Gastrocnemius medialis (tissue), 4 donors: Measurements from ENCODE around the gene CD8A.
"Not testable (repeated sequence)": the region's sequence is repeated elsewhere in the genome, so short reads cannot be mapped to it uniquely, and the experiment has no call there.

Source experiments
- POLR2A ChIP-seq, 2 donors: fragments of 450-650 bp; IDR thresholded peaks; one replicate each; pipeline ENCODE4 v1.6.1; 2017; ENCODE audit warnings: antibody characterized with exemption in 2 of 2, mild to moderate bottlenecking in 2 of 2, moderate library complexity in 2 of 2
- TF ChIP-seq, protein P1 (sequence below), 5 experiments: fragments of 450-650 bp in 3 of 5; fragments of 200-600 bp in 2 of 5; sonication (generic) in 2 of 5; IDR thresholded peaks in 4 of 5; conservative IDR thresholded peaks in 1 of 5; 1 replicate in 4 of 5; 2 replicates in 1 of 5; pipeline ENCODE4 v1.5.1; 2016 to 2019; ENCODE audit warnings: antibody characterized with exemption in 5 of 5, mild to moderate bottlenecking in 3 of 5, moderate library complexity in 3 of 5

DNA sequence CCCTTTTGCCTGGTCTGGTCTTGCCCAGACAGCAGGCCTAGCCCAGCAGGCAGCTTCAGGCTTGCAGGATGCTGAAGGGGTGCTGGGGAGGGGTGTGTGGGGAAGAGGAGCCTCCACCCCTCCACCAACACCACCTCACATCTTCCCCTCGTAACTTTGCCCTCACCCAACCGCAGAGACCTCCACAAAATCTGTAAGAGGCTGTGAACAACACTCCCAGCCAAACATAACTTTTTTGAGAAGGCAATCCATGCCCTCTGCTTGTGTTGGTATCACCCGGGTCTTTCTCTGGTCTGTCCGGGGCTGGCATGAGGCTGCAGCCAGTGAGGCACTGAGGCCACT, 44.8 kb upstream of the CD8A start:
- TF ChIP-seq, protein P1, sequence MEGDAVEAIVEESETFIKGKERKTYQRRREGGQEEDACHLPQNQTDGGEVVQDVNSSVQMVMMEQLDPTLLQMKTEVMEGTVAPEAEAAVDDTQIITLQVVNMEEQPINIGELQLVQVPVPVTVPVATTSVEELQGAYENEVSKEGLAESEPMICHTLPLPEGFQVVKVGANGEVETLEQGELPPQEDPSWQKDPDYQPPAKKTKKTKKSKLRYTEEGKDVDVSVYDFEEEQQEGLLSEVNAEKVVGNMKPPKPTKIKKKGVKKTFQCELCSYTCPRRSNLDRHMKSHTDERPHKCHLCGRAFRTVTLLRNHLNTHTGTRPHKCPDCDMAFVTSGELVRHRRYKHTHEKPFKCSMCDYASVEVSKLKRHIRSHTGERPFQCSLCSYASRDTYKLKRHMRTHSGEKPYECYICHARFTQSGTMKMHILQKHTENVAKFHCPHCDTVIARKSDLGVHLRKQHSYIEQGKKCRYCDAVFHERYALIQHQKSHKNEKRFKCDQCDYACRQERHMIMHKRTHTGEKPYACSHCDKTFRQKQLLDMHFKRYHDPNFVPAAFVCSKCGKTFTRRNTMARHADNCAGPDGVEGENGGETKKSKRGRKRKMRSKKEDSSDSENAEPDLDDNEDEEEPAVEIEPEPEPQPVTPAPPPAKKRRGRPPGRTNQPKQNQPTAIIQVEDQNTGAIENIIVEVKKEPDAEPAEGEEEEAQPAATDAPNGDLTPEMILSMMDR (IDR thresholded peaks at IDR 0.05 in 4 of 5, conservative IDR thresholded peaks at IDR 0.05 in 1 of 5) = not testable (repeated sequence)
- not testable (repeated sequence) for TF ChIP-seq POLR2A (IDR thresholded peaks at IDR 0.05)
